ENCODE data around the gene LRRC4C.

LRRC4C gene

DNA sequence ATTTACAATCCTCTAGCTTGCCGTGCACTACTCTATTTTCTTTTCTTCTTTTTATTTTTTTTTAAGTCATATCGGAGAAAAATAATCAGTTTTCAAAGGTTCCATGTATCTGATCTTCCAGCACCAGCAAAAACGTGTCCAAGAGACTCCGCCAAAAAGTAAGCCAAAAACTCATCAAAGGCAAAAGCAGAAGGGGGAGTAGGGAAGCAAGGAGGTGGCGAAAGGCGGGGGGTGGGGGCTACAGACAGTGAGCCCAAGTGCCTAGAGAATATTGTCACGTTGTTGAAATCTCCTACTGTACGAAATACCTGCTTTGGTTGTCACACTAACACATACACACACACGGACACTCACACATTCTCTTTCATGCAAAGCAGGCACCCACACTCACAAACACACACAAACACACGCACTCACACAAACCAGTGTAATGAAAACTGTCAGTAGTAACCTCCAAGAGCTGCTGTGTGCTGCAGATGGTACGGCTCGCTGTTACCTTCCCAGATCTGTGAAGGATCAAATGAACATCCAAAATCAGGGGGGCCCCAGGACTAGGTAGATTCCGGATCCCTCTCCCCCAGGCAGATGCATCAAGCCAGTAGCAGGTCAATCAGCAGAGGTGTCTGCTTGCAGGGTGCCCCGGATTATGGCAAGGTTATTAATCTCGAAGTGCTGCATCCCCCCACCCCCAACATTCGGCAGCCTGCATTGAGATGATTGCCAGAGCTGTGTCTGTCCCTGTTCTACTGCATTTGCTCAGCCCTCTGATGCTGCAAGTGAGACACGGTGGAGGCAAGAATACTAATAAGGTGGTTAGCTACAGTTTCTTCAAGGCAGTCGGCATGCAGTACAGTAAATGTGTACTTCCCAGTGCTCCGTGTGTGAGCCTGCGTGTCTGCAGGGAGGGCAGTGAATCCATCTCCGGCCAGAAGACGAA, at the start of gene LRRC4C:
Gene LRRC4C, minus strand, starts transcription at position 188 of the 937 bp plus-strand sequence.
- TF ChIP-seq, protein P1, sequence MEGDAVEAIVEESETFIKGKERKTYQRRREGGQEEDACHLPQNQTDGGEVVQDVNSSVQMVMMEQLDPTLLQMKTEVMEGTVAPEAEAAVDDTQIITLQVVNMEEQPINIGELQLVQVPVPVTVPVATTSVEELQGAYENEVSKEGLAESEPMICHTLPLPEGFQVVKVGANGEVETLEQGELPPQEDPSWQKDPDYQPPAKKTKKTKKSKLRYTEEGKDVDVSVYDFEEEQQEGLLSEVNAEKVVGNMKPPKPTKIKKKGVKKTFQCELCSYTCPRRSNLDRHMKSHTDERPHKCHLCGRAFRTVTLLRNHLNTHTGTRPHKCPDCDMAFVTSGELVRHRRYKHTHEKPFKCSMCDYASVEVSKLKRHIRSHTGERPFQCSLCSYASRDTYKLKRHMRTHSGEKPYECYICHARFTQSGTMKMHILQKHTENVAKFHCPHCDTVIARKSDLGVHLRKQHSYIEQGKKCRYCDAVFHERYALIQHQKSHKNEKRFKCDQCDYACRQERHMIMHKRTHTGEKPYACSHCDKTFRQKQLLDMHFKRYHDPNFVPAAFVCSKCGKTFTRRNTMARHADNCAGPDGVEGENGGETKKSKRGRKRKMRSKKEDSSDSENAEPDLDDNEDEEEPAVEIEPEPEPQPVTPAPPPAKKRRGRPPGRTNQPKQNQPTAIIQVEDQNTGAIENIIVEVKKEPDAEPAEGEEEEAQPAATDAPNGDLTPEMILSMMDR (IDR thresholded peaks at IDR 0.05; ENCODE audit: low read depth, low read length): no peak
- no peak within 1 kb of the TSS for H3K4me3 ChIP-seq (ENCODE audit: low read depth, low read length)

DNA sequence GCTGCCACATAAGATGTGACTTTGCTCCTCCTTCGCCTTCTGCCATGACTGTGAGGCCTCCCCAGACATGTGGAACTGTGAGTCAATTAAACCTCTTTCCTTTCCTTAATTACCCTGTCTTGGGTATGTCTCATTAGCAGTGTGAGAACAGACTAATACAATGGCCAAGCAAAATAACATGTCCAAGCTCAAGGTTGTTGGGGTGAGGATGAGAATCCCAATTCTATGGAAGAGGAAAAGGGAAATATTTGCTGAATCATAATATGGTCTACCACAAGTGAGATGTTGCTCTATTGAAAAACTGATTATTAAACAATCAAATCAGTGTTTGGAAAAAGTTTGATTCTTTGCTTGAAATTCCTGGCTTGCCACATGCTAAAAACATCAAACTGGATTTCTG, 48.7 kb upstream of the LRRC4C start:
- TF ChIP-seq, protein P1 (IDR thresholded peaks at IDR 0.05; ENCODE audit: low read depth, low read length): no peak

DNA sequence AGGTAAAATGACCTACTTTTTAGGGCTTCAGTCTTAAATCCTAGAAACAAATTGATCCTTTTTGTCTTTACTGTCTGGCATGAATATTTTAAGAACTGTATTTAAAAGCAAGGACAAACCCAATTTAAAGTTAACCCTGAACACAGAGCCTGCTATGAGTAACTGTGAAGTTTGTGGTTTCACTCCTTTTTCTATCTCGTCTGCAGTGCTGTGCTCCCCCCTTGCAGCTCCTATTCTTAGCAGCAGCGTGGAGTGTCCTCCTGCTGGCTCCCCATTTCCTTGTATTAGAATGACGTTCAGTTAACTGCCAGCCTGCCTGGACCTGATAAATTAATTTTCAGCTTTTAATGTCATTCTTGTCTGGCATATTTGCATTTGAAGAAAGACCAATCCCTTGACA, 40.0 kb upstream of the LRRC4C start:
- H3K4me3 ChIP-seq (ENCODE audit: low read depth, low read length): no peak overlapping the region
- TF ChIP-seq, protein P1 (IDR thresholded peaks at IDR 0.05; ENCODE audit: low read depth, low read length): no peak

More for the DNA sequence above, 48.7 kb upstream of the LRRC4C start:
- H3K4me3 ChIP-seq (ENCODE audit: low read depth, low read length): no peak overlapping the region

DNA sequence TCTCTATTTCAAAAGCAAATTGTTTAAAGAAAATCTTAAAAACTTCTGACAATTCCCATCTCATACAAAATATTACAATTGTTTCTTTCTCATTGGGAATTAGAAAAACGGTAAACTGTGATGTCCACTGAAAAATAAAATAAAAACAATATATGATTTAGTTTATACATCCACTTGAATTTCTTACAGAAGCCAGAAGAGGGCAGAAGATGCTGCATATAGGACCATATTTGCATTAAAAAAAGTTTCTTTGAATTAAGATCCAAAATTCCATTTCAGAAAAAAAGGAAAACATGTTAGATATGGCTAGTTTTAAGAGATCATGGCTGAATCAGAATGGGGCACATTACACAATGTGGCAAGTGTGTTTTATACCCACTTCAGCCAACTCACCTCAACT, 39.3 kb upstream of the LRRC4C start:
- TF ChIP-seq, protein P1 (IDR thresholded peaks at IDR 0.05; ENCODE audit: low read depth, low read length): no peak
- no peak overlapping the region for H3K4me3 ChIP-seq (ENCODE audit: low read depth, low read length)

DNA sequence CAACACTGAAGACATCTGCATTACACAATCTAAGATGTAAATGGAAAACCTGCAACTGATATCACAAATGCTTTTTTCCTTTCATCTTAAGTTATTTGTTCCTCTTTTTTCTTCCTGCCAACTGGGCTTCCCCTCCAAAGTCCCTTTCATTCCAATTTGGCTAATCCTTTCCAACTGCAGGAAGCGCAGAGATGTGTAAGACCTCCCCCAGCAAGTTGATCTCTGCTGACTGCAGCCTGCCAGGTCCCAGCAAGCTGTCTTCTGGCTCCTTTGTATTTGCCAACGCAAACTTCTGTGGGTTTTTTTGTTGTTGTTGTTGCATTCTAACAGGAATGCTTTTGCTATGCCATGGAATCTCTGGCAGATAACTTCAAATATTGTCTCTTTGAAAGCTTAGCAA, 38.5 kb upstream of the LRRC4C start:
- TF ChIP-seq, protein P1 (IDR thresholded peaks at IDR 0.05; ENCODE audit: low read depth, low read length): no peak
- no peak overlapping the region for H3K4me3 ChIP-seq (ENCODE audit: low read depth, low read length)

DNA sequence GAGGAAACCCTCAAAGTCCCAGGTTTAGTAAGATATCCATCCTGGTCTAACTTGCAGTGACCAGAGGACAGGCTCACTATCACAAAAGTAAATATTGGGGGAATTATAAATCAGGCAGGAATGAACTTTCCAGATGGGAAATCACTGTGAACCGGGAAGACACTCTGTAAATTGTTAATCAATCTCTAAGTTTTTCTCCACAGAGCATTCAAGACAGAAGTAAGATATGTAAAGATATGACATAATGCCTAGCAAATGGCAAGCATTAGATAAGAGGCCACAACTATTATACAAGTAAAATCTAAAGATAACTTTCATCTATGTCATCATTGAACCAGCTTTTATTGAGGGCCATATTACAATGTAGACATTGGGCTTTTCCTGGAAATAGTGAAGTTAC, 35.3 kb upstream of the LRRC4C start:
- TF ChIP-seq, protein P1 (IDR thresholded peaks at IDR 0.05; ENCODE audit: low read depth, low read length): no peak
- H3K4me3 ChIP-seq (ENCODE audit: low read depth, low read length): no peak overlapping the region

DNA sequence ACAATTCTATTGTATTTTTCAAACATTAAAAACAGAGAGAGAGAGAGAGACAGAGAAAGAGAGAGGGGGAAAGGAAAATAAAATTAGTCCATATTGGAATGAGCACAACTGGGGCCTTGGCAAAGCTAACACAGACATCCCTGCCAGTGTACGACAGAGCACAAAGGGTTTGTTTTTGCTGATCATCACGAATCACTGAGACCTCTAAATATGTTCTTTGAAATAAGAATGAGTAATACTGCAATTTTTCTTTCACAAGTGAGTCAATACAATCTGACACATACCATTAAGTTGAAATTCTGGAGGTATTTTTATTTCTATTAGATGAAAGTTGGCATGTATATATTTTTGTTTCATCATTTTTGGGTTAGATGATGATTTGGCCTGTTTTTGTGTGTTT, 27.0 kb upstream of the LRRC4C start:
- no peak overlapping the region for H3K4me3 ChIP-seq (ENCODE audit: low read depth, low read length)
- TF ChIP-seq, protein P1 (IDR thresholded peaks at IDR 0.05; ENCODE audit: low read depth, low read length): no peak

All from WI38 (cell line).